Choroid plexus epithelial cell (primary cell): ENCODE data around the gene LRRC75B.

ENCODE experiments used
- DNase-seq: peaks from one replicate; pipeline ENCODE4 v3.0.0-alpha.2; 2010; ENCODE audit warnings: low read depth
- H3K4me3 ChIP-seq: 2 replicates; pipeline ENCODE4 v1.5.1; 2011; ENCODE audit warnings: low read depth, mild to moderate bottlenecking, control low read depth, low read length, moderate library complexity
- TF ChIP-seq, protein P1 (sequence below): conservative IDR thresholded peaks from 2 replicates; pipeline ENCODE4 v1.5.1; 2011; ENCODE audit warnings: low read depth, mild to moderate bottlenecking, control low read depth, inconsistent platforms, low read length, moderate library complexity

LRRC75B gene

DNA sequence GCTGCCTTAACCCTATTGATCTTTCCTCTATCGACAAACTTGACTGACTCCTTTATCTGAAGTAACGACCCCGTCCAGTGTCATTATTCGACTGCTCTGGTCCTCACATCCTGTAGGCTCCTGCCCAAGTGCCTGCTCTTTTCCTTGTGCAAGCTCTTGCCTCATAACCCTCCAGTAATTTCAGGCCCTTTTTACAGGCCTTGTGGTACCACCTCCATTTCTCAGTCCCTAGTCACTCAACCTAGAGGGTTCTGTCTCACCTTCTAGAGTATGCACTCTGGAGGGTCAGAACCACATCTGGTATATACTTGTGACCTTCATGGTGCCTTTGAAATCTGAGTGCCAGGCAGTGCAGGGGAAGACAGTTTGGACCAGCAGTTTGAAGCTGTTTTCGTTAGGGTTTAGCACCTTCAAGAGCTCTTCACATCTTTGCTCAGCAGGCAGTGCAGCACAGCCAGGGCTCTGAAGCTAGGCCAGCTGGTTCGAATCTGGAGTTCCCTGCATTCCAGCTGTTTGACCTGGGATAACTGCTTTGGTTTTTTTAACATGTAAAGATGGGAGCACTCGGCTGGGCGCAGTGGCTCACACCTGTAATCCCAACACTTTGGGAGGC lies 25.9 kb downstream of the LRRC75B start:
- no peak overlapping the region for H3K4me3 ChIP-seq
- DNase-seq: peak; percentile 46
- TF ChIP-seq, protein P1, sequence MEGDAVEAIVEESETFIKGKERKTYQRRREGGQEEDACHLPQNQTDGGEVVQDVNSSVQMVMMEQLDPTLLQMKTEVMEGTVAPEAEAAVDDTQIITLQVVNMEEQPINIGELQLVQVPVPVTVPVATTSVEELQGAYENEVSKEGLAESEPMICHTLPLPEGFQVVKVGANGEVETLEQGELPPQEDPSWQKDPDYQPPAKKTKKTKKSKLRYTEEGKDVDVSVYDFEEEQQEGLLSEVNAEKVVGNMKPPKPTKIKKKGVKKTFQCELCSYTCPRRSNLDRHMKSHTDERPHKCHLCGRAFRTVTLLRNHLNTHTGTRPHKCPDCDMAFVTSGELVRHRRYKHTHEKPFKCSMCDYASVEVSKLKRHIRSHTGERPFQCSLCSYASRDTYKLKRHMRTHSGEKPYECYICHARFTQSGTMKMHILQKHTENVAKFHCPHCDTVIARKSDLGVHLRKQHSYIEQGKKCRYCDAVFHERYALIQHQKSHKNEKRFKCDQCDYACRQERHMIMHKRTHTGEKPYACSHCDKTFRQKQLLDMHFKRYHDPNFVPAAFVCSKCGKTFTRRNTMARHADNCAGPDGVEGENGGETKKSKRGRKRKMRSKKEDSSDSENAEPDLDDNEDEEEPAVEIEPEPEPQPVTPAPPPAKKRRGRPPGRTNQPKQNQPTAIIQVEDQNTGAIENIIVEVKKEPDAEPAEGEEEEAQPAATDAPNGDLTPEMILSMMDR: no peak

DNA sequence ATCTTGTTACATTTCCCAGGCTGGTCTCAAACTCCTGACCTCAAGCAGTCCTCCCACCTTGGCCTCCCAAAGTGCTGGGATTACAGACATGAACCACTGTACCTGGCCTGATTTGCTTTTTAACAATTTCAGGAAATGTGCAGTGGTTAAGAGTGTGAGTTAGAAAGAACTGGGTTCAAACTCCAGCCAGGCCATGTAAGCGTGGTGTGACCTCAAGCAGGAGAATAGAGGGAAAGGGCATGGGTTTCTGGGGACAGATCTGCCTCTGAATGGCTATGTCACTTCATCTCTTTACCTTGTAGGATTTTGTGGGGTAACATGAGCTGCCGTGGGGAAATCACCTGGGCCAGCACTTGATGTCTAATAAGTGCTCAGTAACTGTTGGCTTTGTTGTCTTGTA lies 27.8 kb downstream of the LRRC75B start:
- DNase-seq: no peak
- TF ChIP-seq, protein P1: no peak
- H3K4me3 ChIP-seq: no peak overlapping the region

GRCh38 chr22:24564376-24565058 lies 28.4 kb downstream of the LRRC75B start:
- DNase-seq: peak; percentile 35
- TF ChIP-seq, protein P1: no peak
- H3K4me3 ChIP-seq: no peak overlapping the region

- no peak overlapping the region for H3K4me3 ChIP-seq
- no peak for DNase-seq
- TF ChIP-seq, protein P1: no peak
These were observed 29.6 kb downstream of the LRRC75B start for GRCh38 chr22:24563246-24563645.

DNA sequence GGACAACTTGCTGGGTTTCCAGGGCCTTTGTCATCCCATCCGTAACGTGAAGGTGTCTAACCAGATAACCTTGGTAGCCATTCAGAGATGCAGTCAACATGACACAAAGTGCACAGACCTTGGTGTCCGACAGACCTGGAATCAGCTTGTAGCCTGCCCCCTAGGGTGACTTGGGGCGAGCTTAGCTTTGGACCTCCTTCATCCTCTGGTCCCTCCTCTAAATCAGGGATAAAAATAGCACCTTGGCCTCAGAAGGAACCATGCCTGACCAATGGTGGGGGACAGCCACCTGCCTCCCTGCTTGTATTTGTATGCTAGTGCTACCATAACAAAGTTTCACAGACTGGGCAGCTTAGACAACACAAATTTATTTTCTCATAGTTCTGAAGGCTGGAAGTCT lies 33.4 kb downstream of the LRRC75B start:
- TF ChIP-seq, protein P1: no peak
- H3K4me3 ChIP-seq: no peak overlapping the region
- DNase-seq: no peak

DNA sequence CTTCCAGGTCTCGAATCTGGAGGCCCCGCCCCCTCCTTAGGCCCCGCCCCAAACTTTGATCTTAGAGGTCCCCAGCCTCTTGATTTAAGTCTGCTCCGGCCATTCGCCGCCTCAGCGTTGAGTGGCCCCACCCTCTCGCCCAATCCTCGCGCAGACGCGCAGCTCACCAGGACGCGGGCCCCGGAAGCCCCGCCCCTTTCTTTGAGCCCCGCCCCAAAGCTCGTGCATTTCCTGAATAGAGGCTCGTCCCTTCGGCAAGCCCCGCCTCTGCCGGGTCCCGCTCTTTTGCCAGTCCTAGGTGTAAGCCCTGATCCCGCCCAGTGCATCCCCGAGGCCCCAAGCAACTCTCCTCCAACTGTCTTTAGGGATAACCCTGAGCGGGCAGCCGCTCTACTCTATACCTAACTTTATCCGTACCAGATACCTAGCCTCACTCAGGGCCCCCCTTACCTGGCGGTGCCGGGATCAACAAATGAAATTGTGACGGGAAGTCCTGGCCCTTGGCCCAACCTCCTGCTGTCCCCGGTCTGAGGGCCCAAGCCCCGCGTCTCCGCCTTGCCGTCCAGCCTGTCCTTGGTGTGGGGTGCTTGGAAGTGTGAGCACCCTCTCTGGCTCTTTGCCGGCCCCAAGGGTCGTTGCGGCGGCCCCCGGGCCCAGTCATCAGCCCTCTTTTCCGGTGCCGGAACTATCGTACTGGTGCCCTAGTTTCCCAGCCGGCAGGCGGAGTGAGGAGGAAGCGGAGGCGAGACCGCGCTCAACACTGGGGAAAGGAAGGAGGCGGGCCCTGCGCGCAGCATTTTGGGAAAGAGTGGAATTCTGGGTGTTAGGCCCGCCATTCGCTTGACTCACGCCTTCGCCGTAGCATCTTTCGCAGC lies 37.5 kb downstream of the LRRC75B start, which contains the start of gene SNRPD3:
Gene SNRPD3 (plus strand): TSS at position 835 of the 875 bp plus-strand sequence. CDS start 1,676 bp downstream, outside the sequence.
- TF ChIP-seq, protein P1: peak; percentile 47
- H3K4me3 ChIP-seq: peak within 1 kb of the TSS; percentile 99
- peak; percentile 99 for DNase-seq
